A549 (cell line): ENCODE data around the gene SF3A2. TPM values are rescaled to one million over a fixed set of nuclear protein-coding genes. Genes with fewer than 3 reads are reported as not detected.

Experiments
- ATAC-seq, 2 experiments: fragments of 200-7000 bp in 1 of 2; fragments of >200 bp in 1 of 2; cut with Nextera tagmentation in 1 of 2; cut with Tn5 transposase in 1 of 2; 3 replicates each; pipeline versions ENCODE4 v1.8.0 to v1.9.1; 2018 to 2020; ENCODE audit warnings: mild to moderate bottlenecking in 1 of 2, moderate library complexity in 1 of 2
- CTCF ChIA-PET: fragments of 300-600 bp; sonication (Branson Sonifier 250); formaldehyde crosslinking; extraction: SDS; loops from one replicate; lab custom pipeline; 2021; ENCODE audit warnings: antibody characterized with exemption, inconsistent platforms; lab: Yijun Ruan, JAX
- POLR2A ChIA-PET: fragments of 350-600 bp; formaldehyde crosslinking; extraction: SDS; loops from one replicate; lab custom pipeline; 2021; ENCODE audit warnings: antibody characterized with exemption, inconsistent platforms; lab: Yijun Ruan, JAX
- DNase-seq, 2 experiments: peaks; one replicate each; pipeline versions ENCODE4 v3.0.0 to v3.0.0-alpha.2; 2011 to 2016; ENCODE audit warnings: low read depth in 1 of 2, low spot score in 1 of 2
- FAIRE-seq: peaks from 2 replicates; lab custom pipeline; 2011; peaks lifted over from hg19 to GRCh38; lab: Jason Lieb, UNC
- H3K27ac ChIP-seq, 2 experiments: fragments of >200 bp; sonication (Bioruptor Twin); formaldehyde crosslinking; 3 replicates each; pipeline ENCODE4 v1.5.1; 2016 to 2017
- H3K4me1 ChIP-seq: fragments of >200 bp; sonication (Bioruptor Twin); formaldehyde crosslinking; 3 replicates; pipeline ENCODE4 v1.6.1; 2016
- H3K4me2 ChIP-seq: fragments of >200 bp; sonication (Bioruptor Twin); formaldehyde crosslinking; 3 replicates; pipeline ENCODE4 v1.6.1; 2016
- H3K4me3 ChIP-seq: fragments of >200 bp; sonication (Bioruptor Twin); formaldehyde crosslinking; 3 replicates; pipeline ENCODE4 v1.5.1; 2016
- H3K9me3 ChIP-seq: fragments of >200 bp; sonication (Bioruptor Twin); formaldehyde crosslinking; 3 replicates; pipeline ENCODE4 v1.6.1; 2016
- ATOH8 ChIP-seq: fragments of 250-450 bp; sonication (Bioruptor Pico); IDR thresholded peaks from 2 replicates; pipeline ENCODE4 v1.5.0; 2020; ENCODE audit warnings: low read depth, mild to moderate bottlenecking, moderate library complexity
- EHF ChIP-seq: fragments of 250-450 bp; sonication (Bioruptor Pico); IDR thresholded peaks from 2 replicates; pipeline ENCODE4 v1.5.0; 2020; ENCODE audit warnings: mild to moderate bottlenecking
- FOSB ChIP-seq: fragments of 250-450 bp; sonication (Bioruptor Pico); IDR thresholded peaks from 2 replicates; pipeline ENCODE4 v1.5.0; 2020; ENCODE audit warnings: mild to moderate bottlenecking, moderate library complexity
- FOXS1 ChIP-seq: fragments of 250-450 bp; sonication (Bioruptor Pico); IDR thresholded peaks from 2 replicates; pipeline ENCODE4 v1.5.0; 2020; ENCODE audit warnings: mild to moderate bottlenecking, moderate library complexity
- HEYL ChIP-seq: fragments of 250-450 bp; sonication (Bioruptor Pico); IDR thresholded peaks from 2 replicates; pipeline ENCODE4 v1.8.0; 2021; ENCODE audit warnings: mild to moderate bottlenecking, moderate library complexity
- HOXB13 ChIP-seq: fragments of 250-450 bp; sonication (Bioruptor Pico); IDR thresholded peaks from 2 replicates; pipeline ENCODE4 v1.5.0; 2020; ENCODE audit warnings: low read depth, mild to moderate bottlenecking, moderate library complexity
- JUN ChIP-seq, 2 experiments: fragments of >200 bp; sonication (Bioruptor Twin); formaldehyde crosslinking; IDR thresholded peaks; 2 replicates in 1 of 2; 3 replicates in 1 of 2; pipeline ENCODE4 v1.6.1; 2016 to 2017
- MAZ ChIP-seq: fragments of 150-350 bp; IDR thresholded peaks from 2 replicates; pipeline ENCODE4 v1.6.1; 2014; ENCODE audit warnings: antibody characterized with exemption, low read depth, low read length, borderline replicate concordance
- NFE2L2 ChIP-seq: fragments of 150-350 bp; conservative IDR thresholded peaks from 2 replicates; pipeline ENCODE4 v1.6.1; 2014; ENCODE audit warnings: low read length
- PBX3 ChIP-seq: IDR thresholded peaks from 2 replicates; pipeline ENCODE4 v1.6.1; 2012
- REST ChIP-seq: fragments of 200-600 bp; sonication (generic); IDR thresholded peaks from 2 replicates; pipeline ENCODE4 v1.6.1; 2016; ENCODE audit warnings: antibody characterized with exemption, mild to moderate bottlenecking, moderate library complexity
- RFX5 ChIP-seq: fragments of 450-650 bp; IDR thresholded peaks from 2 replicates; pipeline ENCODE4 v1.7.1; 2014; ENCODE audit warnings: antibody characterized with exemption, mild to moderate bottlenecking, moderate library complexity
- RNF2 ChIP-seq: fragments of 200-600 bp; sonication (generic); IDR thresholded peaks from 2 replicates; pipeline ENCODE4 v1.6.1; 2016; ENCODE audit warnings: low read depth, mild to moderate bottlenecking, antibody characterized with exemption, moderate library complexity, borderline replicate concordance
- SMC3 ChIP-seq: fragments of >200 bp; sonication (Bioruptor Twin); formaldehyde crosslinking; IDR thresholded peaks from 3 replicates; pipeline ENCODE4 v1.6.1; 2018; ENCODE audit warnings: inconsistent platforms
- SREBF2 ChIP-seq: fragments of 450-650 bp; IDR thresholded peaks from 2 replicates; pipeline ENCODE4 v1.6.1; 2014; ENCODE audit warnings: mild to moderate bottlenecking, moderate library complexity
- TP53 ChIP-seq: fragments of 250-450 bp; sonication (Bioruptor Pico); IDR thresholded peaks from 2 replicates; pipeline ENCODE4 v1.5.0; 2021; ENCODE audit warnings: mild to moderate bottlenecking, moderate library complexity
- ZC3H11A ChIP-seq: fragments of 450-650 bp; IDR thresholded peaks from 2 replicates; pipeline ENCODE4 v1.6.1; 2014; ENCODE audit warnings: antibody characterized with exemption, mild to moderate bottlenecking
- ZFP36 ChIP-seq: fragments of 450-650 bp; IDR thresholded peaks from 2 replicates; pipeline ENCODE4 v1.6.1; 2014; ENCODE audit warnings: borderline replicate concordance; ENCODE audit not compliant: partially characterized antibody
- WGBS: methylation state at CpG from one replicate; pipeline ENCODE4 v1.1.6; 2017; ENCODE audit errors: missing lambda C conversion rate; 5-methylcytosine and 5-hydroxymethylcytosine counted together
- polyA plus RNA-seq, 4 experiments: library from polyadenylated mRNA; depleted of rRNA in 3 of 4; stranded (reverse); fragments of >200 nt; fragmentation: RNase III in 1 of 4; extraction: RNeasy Plus Mini Kit Qiagen cat#74134 plus additional on column Dnase treatment in 1 of 4; gene quantifications; 2 replicates in 3 of 4; 3 replicates in 1 of 4; pipeline ENCODE4 v1.2.3, GENCODE V29; 2011 to 2017

SF3A2 gene
- polyA plus RNA-seq, 2 of the 4 experiments (the other 2 are of a cell fraction) = 11.9 to 68.2 TPM

- TF ChIP-seq HEYL (no peak), RFX5 (no peak)
These were observed 51.1 kb downstream of the SF3A2 start (continued) for GRCh38 chr19:2287585-2288337.

GRCh38 chr19:2288338-2288817 is 51.8 kb downstream of the SF3A2 start:
- TF ChIP-seq TP53 (no peak), HOXB13 (CRISPR knock-in tag) (no peak), HEYL (no peak), NFE2L2 (no peak), EHF (CRISPR knock-in tag) (no peak), SREBF2 (no peak), ZC3H11A (no peak), ZFP36 (no peak), PBX3 (no peak), SMC3 (no peak), FOXS1 (no peak), MAZ (no peak), RNF2 (no peak), FOSB (CRISPR knock-in tag) (no peak), JUN (IDR thresholded peaks at IDR 0.05) (no peak), ATOH8 (no peak), REST (no peak)
- TF ChIP-seq, all 56 proteins: peak for 0
- FAIRE-seq (no peak), DNase-seq (no peak), ATAC-seq (no peak)
- WGBS = no CpG with 5 or more reads among the region's 17 CpGs
- POLR2A ChIA-PET = no interaction called here
- Histone ChIP-seq H3K4me2 (no peak overlapping the region), H3K9me3 (no peaks in the 10 kb centered on the region), H3K27ac (no peak overlapping the region), H3K4me1 (peaks cover 5% of the 10 kb centered on the region; the same call in 2 of the 3 replicates), H3K4me3 (no peak overlapping the region)
- CTCF ChIA-PET = interaction anchor here (1.0 to 2.6 kb wide), 2 partner anchors 13 to 50 kb away, joined by 3 to 11 read pairs; no protein-coding TSS in a partner anchor
